OCI-LY1 (cell line): ENCODE results near the gene BACH2.

ENCODE experiments used
- EZH2 ChIP-seq: fragments of 200-600 bp; sonication (generic), shearing (Covaris generic); IDR thresholded peaks from 2 replicates; pipeline ENCODE4 v1.8.0; 2017; ENCODE audit warnings: borderline replicate concordance, mixed run types, mild to moderate bottlenecking, antibody characterized with exemption, low read length, moderate library complexity, mixed read lengths
- TF ChIP-seq, protein P1 (sequence below): fragments of 200-600 bp; sonication (generic), shearing (Covaris generic); IDR thresholded peaks from 2 replicates; pipeline ENCODE4 v1.5.1; 2017; ENCODE audit warnings: mild to moderate bottlenecking, antibody characterized with exemption, low read length, moderate library complexity, mixed read lengths

DNA sequence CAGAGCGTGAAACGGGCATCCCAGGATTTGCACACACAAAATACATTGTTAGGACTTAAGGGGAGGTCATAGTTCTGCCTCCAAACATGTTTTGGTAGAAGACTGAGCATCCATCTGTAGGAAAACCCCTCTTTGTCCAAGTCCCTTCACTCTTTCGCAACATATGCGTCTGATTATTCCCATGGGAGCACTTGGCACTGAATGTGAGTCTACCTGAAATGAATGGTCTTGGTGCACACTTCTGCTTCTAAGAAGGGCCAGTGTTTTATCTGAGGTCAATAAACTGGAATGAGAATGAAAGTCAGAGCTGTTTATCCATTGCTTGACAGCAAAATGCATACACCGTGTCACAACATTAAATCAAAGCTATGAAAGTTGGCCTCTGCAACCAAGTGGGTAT, 369.4 kb downstream of the BACH2 start:
- TF ChIP-seq, protein P1, sequence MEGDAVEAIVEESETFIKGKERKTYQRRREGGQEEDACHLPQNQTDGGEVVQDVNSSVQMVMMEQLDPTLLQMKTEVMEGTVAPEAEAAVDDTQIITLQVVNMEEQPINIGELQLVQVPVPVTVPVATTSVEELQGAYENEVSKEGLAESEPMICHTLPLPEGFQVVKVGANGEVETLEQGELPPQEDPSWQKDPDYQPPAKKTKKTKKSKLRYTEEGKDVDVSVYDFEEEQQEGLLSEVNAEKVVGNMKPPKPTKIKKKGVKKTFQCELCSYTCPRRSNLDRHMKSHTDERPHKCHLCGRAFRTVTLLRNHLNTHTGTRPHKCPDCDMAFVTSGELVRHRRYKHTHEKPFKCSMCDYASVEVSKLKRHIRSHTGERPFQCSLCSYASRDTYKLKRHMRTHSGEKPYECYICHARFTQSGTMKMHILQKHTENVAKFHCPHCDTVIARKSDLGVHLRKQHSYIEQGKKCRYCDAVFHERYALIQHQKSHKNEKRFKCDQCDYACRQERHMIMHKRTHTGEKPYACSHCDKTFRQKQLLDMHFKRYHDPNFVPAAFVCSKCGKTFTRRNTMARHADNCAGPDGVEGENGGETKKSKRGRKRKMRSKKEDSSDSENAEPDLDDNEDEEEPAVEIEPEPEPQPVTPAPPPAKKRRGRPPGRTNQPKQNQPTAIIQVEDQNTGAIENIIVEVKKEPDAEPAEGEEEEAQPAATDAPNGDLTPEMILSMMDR: no peak
- no peak for TF ChIP-seq EZH2
